HK-2 (cell line): ENCODE measurements around the gene ADORA1.
A peak's percentile ranks its signal among the peaks of the same experiment; 100 is the strongest.

Source experiments
- DNase-seq: peaks from one replicate; pipeline ENCODE4 v3.0.0-alpha.2; 2018; ENCODE audit not compliant: unreplicated experiment

Gene ADORA1

DNA sequence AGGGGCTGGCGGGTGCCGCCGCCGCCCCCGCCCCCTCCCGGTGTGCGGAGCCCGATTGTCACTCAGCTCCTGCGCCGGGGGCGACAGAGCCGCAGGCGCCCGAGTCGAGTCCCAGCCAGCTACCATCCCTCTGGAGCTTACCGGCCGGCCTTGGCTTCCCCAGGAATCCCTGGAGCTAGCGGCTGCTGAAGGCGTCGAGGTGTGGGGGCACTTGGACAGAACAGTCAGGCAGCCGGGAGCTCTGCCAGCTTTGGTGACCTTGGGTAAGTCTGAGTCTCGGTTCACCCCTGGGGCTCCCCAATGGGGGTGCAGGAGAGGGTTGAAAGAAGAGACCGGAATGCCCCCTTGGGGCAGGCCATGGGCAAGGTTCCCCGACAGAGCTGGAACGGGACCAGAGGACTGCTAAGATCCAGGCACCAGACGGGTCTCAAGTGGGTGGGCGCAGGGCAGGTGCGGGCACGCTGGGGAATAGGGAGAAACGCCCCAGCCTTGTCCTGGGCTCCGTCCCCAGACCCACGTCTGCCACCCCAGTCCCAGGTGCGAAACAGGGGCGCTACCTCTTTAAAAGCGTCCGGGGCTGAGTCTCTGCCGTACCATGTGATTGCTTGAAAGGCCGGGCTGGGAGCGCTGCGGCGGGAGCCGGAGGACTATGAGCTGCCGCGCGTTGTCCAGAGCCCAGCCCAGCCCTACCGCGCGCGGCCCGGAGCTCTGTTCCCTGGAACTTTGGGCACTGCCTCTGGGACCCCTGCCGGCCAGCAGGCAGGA lies at the start of gene ADORA1:
Gene ADORA1 (plus strand): TSS at position 61 of the 765 bp plus-strand sequence. CDS start 1,116 bp downstream, outside the sequence.
- peak; percentile 81 for DNase-seq

GRCh38 chr1:203077956-203078355 lies 49.6 kb upstream of the ADORA1 start:
- DNase-seq: no peak

- DNase-seq: no peak
These were observed 49.0 kb upstream of the ADORA1 start for GRCh38 chr1:203078478-203078877.

GRCh38 chr1:203080456-203080855 lies 47.1 kb upstream of the ADORA1 start:
- no peak for DNase-seq

- DNase-seq: no peak
These were observed 45.9 kb upstream of the ADORA1 start for GRCh38 chr1:203081465-203082230.

- no peak for DNase-seq
These were observed 45.4 kb upstream of the ADORA1 start for GRCh38 chr1:203082231-203082505.

DNA sequence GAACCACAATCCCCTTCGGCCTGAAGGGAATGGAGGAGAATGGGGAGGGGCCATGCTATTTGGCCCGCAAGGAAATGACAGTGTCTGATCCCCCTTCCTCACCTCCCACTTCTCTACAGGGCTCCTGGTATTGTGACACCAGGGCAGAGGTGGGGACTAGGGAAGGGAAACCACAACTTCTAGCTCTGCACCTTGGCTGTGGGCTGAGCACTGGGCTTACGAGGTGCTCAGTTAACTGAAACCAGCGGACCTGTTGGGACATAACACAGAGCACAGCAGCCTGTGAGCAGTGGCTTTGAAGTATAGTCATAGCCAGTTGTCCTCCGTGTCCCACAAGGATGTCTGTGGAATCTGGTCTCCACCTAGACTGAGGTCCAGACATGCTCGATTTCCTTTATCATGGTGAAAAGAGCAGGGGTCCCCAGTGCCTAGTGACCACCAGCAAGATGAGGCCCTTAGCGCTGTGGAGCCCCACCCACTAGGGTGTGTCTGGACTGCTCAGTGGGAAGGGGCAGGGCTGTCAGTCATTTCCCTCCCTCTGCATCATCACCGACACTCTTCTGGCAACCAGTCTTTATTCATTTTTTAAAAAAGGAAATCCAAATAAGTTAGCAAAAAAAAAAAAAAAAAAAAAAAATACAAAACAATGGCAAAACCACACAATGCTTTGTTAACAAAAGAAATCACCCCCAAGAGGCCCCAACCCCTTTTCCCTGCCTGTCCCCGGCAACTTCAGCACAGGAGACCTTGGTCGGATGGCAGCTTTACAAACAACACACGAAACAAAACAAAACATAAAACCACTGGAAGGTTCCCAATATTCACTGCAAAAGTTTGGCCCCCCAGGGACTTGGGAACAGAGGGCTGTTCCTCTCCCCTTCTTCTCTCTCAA lies 44.7 kb upstream of the ADORA1 start:
- no peak for DNase-seq

DNA sequence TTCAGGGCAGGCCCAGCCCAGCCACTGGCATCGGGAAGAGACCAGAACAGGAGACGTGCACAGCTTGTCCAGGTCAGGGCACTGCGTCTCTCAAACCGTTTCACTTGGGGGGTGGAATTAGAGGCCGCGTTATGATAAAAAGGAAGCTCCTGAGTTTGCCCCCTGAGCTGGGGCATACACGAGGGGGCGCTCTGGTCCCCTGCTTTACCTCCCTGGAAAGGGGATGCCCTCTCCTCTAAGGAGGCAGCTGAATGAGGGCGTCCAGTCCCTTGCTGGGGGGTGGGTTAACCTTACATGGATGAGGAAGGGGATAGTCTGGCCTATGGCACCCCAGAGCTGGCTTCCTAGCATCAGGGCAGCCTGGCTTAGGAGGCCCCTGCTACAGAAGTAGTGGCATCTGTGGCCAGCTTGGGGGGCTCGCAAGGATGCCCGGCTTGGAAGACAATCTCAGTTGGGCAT lies 44.0 kb upstream of the ADORA1 start:
- DNase-seq: no peak

- no peak for DNase-seq
These were observed 42.7 kb upstream of the ADORA1 start for GRCh38 chr1:203084588-203085527.

GRCh38 chr1:203085528-203086406 lies 41.8 kb upstream of the ADORA1 start, which contains the start of gene MYOG:
Gene MYOG, minus strand, starts transcription at chr1:203086012. Its CDS starts 51 bp downstream, at chr1:203085961.
- no peak for DNase-seq

- no peak for DNase-seq
These were observed 40.3 kb upstream of the ADORA1 start for GRCh38 chr1:203086992-203087763.

- no peak for DNase-seq
These were observed 39.1 kb upstream of the ADORA1 start for GRCh38 chr1:203088441-203088840.

DNA sequence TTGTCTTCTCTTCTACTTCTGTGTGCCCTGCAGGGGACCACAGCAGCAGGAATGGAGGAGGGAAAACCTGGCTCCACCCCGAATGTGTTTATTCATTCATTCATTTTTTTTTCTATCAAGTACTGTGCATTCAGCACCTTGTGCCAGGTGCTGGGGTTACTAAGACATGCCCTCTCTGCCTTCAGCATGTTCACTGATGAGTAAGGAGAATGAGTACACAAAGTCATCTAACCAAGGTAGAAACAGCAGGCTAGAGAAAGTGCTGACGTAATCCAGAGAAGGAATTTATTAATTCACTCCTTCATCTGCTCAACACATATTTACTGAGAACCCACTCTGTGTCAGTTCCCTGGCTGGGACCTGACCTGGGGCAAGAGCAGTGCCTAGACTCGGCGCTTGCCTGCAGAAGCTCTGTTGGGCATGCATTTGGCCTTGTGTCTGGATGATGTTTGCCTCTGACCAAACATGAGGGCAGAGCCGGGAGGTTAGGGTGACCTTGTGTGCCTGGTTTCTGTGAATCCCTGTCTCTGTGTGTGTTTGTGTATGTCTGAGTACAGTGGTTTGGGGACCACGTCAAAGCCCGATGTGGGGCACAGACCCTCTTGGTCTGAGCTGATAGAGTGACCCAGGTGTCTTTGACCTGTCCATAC lies 38.4 kb upstream of the ADORA1 start:
- no peak for DNase-seq

DNA sequence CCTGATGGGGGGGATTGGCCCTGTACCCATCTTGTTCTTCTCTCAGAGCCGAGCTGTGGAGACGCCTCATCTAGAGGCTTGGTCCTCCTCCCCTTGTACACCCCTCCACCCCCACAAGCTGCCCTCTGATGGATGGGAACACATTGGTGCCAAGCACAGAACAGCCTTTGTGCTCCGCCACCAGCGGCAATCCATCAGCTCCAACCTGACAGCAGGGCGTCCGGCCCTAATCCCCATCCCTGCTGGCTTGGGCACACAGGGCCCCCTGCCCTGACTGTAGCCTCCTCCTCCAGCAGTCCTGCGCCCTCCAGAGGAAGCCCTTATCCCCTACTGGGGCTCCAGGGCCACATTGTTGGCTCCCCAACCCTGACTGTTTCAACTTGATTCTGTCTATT lies 37.9 kb upstream of the ADORA1 start:
- no peak for DNase-seq

- DNase-seq: no peak
These were observed 36.9 kb upstream of the ADORA1 start for GRCh38 chr1:203090421-203091198.

DNA sequence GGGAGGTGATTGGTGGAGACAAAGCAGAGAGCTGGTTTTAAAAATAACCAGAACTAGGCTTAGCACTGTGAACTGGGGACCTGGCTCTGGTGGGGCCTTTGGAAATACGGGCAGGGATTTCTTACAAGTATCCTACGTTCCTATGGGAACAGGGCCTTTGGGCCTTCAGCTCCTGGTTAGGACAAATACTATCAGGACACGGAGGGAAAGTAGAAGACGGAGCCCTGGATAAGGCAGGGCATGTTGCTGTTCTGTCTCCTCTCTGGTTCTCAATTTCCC lies 36.4 kb upstream of the ADORA1 start:
- DNase-seq: no peak

DNA sequence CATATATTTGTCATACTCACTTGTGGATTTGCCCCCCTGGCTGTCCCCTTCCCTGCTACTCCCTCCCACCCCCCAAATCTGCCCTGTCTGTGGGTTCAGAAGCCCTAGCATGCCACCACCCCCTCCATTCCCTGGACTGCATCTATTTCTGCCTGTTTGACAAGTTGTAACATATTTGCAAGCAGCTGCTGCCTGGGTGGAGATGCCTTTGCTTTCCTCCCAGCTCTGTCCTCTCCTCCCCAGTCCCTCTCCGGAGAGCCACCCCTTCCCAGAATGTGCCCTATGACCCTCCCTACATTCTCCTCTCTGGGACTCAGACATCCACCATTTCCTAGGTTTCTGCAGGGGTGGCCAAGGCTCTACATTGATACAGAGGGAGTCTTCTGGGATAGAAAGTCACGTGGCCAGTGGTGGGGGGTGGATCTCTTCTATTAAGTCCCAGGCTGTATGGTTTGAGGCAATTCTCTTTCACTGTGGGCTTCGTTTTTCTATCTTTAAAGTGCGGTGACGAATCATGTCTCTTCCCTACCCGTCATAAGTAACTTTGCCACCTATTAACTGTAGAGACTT lies 35.7 kb upstream of the ADORA1 start:
- DNase-seq: no peak
